CD4-positive, alpha-beta T cell treated with Interleukin-10 for 1 hour (primary cell): Measurements from ENCODE around the gene COQ8B.

ENCODE experiments used
- DNase-seq: peaks from one replicate; pipeline ENCODE4 v3.0.0-alpha.2; 2020

The COQ8B gene

GRCh38 chr19:40717325-40717879, 716 bp upstream of the COQ8B start:
- DNase-seq, result peak; percentile 5

- DNase-seq, result peak; percentile 71
These were observed 630 bp downstream of the COQ8B start for GRCh38 chr19:40716031-40716481.

- peak; percentile 96 for DNase-seq
These were observed 2.0 kb downstream of the COQ8B start for GRCh38 chr19:40714441-40715299.

- DNase-seq, result no peak
These were observed 2.7 kb downstream of the COQ8B start for GRCh38 chr19:40713939-40714338.

GRCh38 chr19:40709817-40710216, 6.9 kb downstream of the COQ8B start:
- DNase-seq, result no peak

GRCh38 chr19:40707615-40708014, 9.1 kb downstream of the COQ8B start:
- no peak for DNase-seq

- DNase-seq, result no peak
These were observed 10.6 kb downstream of the COQ8B start for GRCh38 chr19:40705950-40706619.

- no peak for DNase-seq
These were observed 11.4 kb downstream of the COQ8B start for GRCh38 chr19:40705362-40705651.

GRCh38 chr19:40704491-40705361, 12.0 kb downstream of the COQ8B start:
- DNase-seq, result no peak

GRCh38 chr19:40703029-40703755, 13.5 kb downstream of the COQ8B start:
- no peak for DNase-seq

- DNase-seq, result no peak
These were observed 14.2 kb downstream of the COQ8B start for GRCh38 chr19:40702337-40703012.

- DNase-seq, result no peak
These were observed 14.9 kb downstream of the COQ8B start for GRCh38 chr19:40701758-40702157.

GRCh38 chr19:40700083-40700482, 16.6 kb downstream of the COQ8B start:
- no peak for DNase-seq

GRCh38 chr19:40697007-40697406, 19.7 kb downstream of the COQ8B start:
- DNase-seq, result no peak

GRCh38 chr19:40695881-40696280, 20.8 kb downstream of the COQ8B start:
- no peak for DNase-seq

GRCh38 chr19:40693896-40694295, 22.8 kb downstream of the COQ8B start:
- DNase-seq, result no peak

GRCh38 chr19:40693150-40693788, 23.4 kb downstream of the COQ8B start:
- no peak for DNase-seq

GRCh38 chr19:40692212-40692551, 24.5 kb downstream of the COQ8B start:
- no peak for DNase-seq

GRCh38 chr19:40691421-40692211, 25.1 kb downstream of the COQ8B start:
- no peak for DNase-seq

GRCh38 chr19:40690693-40691420, 25.8 kb downstream of the COQ8B start:
- peak; percentile 89 for DNase-seq
